GM23338 (cell line): ENCODE measurements around the gene FUT1.

Experiments used
- CREB1 ChIP-seq: fragments of 250-450 bp; sonication (Bioruptor Pico); IDR thresholded peaks from 2 replicates; pipeline ENCODE4 v1.5.0; 2020; ENCODE audit warnings: low read depth, mild to moderate bottlenecking, moderate library complexity
- EZH2 ChIP-seq: fragments of 200-600 bp; sonication (generic); IDR thresholded peaks from one replicate; pipeline ENCODE4 v1.8.0; 2017; ENCODE audit warnings: antibody characterized with exemption, mild to moderate bottlenecking, low read depth; ENCODE audit not compliant: unreplicated experiment
- EZH2phosphoT487 ChIP-seq: fragments of 200-600 bp; sonication (generic); IDR thresholded peaks from one replicate; pipeline ENCODE4 v1.8.1; 2018; ENCODE audit warnings: antibody characterized with exemption; ENCODE audit not compliant: unreplicated experiment
- JUNB ChIP-seq: IDR thresholded peaks from one replicate; pipeline ENCODE4 v1.6.1; 2016; ENCODE audit warnings: antibody characterized with exemption; ENCODE audit not compliant: unreplicated experiment
- POLR2AphosphoS5 ChIP-seq: IDR thresholded peaks from 2 replicates; pipeline ENCODE4 v1.6.1; 2016; ENCODE audit warnings: antibody characterized with exemption, low read depth
- TF ChIP-seq, protein P1 (sequence below), 2 experiments: fragments of 200-600 bp in 1 of 2; sonication (generic) in 1 of 2; conservative IDR thresholded peaks; 2 replicates each; pipeline versions ENCODE4 v1.5.1 to v1.6.1; 2016 to 2017; ENCODE audit warnings: antibody characterized with exemption in 2 of 2, low read depth in 2 of 2, mild to moderate bottlenecking in 2 of 2, moderate library complexity in 1 of 2
- TF ChIP-seq, protein P2 (sequence below): IDR thresholded peaks from one replicate; pipeline ENCODE4 v1.6.1; 2018; ENCODE audit warnings: antibody characterized with exemption; ENCODE audit not compliant: unreplicated experiment

DNA sequence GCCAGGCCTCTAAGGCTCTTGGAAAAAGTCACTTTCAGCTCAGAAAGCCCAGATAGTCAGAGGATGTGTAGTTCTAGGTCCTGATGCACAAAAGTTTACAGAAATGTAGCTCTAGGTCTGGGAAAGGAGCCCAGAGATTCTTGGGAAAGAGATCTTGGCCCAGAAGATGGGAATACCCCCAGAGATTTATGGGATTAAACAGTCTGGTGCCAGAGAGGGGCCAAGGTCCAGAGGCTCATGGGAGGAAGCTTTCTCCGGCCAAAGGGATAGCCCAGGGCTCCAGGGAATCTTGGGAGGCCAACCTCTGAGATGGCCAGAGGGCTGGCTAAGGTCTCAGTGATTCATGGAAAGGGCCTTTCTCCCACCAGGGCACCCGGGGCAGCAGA lies 43.2 kb upstream of the FUT1 start:
- TF ChIP-seq, protein P1, sequence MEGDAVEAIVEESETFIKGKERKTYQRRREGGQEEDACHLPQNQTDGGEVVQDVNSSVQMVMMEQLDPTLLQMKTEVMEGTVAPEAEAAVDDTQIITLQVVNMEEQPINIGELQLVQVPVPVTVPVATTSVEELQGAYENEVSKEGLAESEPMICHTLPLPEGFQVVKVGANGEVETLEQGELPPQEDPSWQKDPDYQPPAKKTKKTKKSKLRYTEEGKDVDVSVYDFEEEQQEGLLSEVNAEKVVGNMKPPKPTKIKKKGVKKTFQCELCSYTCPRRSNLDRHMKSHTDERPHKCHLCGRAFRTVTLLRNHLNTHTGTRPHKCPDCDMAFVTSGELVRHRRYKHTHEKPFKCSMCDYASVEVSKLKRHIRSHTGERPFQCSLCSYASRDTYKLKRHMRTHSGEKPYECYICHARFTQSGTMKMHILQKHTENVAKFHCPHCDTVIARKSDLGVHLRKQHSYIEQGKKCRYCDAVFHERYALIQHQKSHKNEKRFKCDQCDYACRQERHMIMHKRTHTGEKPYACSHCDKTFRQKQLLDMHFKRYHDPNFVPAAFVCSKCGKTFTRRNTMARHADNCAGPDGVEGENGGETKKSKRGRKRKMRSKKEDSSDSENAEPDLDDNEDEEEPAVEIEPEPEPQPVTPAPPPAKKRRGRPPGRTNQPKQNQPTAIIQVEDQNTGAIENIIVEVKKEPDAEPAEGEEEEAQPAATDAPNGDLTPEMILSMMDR (conservative IDR thresholded peaks at IDR 0.05; ENCODE audit: low read depth in 2 of 2), result no peak
- no peak for TF ChIP-seq EZH2phosphoT487
- TF ChIP-seq EZH2, result no peak
- TF ChIP-seq, protein P2, sequence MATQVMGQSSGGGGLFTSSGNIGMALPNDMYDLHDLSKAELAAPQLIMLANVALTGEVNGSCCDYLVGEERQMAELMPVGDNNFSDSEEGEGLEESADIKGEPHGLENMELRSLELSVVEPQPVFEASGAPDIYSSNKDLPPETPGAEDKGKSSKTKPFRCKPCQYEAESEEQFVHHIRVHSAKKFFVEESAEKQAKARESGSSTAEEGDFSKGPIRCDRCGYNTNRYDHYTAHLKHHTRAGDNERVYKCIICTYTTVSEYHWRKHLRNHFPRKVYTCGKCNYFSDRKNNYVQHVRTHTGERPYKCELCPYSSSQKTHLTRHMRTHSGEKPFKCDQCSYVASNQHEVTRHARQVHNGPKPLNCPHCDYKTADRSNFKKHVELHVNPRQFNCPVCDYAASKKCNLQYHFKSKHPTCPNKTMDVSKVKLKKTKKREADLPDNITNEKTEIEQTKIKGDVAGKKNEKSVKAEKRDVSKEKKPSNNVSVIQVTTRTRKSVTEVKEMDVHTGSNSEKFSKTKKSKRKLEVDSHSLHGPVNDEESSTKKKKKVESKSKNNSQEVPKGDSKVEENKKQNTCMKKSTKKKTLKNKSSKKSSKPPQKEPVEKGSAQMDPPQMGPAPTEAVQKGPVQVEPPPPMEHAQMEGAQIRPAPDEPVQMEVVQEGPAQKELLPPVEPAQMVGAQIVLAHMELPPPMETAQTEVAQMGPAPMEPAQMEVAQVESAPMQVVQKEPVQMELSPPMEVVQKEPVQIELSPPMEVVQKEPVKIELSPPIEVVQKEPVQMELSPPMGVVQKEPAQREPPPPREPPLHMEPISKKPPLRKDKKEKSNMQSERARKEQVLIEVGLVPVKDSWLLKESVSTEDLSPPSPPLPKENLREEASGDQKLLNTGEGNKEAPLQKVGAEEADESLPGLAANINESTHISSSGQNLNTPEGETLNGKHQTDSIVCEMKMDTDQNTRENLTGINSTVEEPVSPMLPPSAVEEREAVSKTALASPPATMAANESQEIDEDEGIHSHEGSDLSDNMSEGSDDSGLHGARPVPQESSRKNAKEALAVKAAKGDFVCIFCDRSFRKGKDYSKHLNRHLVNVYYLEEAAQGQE, result no peak
- TF ChIP-seq POLR2AphosphoS5, result no peak
- TF ChIP-seq CREB1 (CRISPR knock-in tag), result no peak
- no peak for TF ChIP-seq JUNB
